WERI-Rb-1 (cell line): ENCODE measurements around the gene DTWD2.

Source experiments
- DNase-seq: peaks from one replicate; pipeline ENCODE4 v3.0.0-alpha.2; 2020
- H3K27ac ChIP-seq: fragments of 250-450 bp; sonication (Bioruptor Pico); 2 replicates; pipeline ENCODE4 v1.5.1; 2020; ENCODE audit warnings: mild to moderate bottlenecking, moderate library complexity
- H3K27me3 ChIP-seq: fragments of 250-450 bp; sonication (Bioruptor Pico); 2 replicates; pipeline ENCODE4 v1.5.1; 2021; ENCODE audit warnings: mild to moderate bottlenecking, low read depth, moderate library complexity; ENCODE audit not compliant: insufficient read depth, severe bottlenecking
- H3K36me3 ChIP-seq: fragments of 250-450 bp; sonication (Bioruptor Pico); 2 replicates; pipeline ENCODE4 v1.5.1; 2020; ENCODE audit warnings: mild to moderate bottlenecking, moderate library complexity
- H3K4me3 ChIP-seq: 2 replicates; pipeline ENCODE4 v1.5.1; 2011; ENCODE audit warnings: low read depth, mild to moderate bottlenecking, control low read depth, low read length
- H3K9me3 ChIP-seq: fragments of 250-450 bp; sonication (Bioruptor Pico); 2 replicates; pipeline ENCODE4 v1.5.1; 2021; ENCODE audit warnings: mild to moderate bottlenecking, moderate library complexity; ENCODE audit not compliant: severe bottlenecking
- CTCF ChIP-seq: IDR thresholded peaks from 2 replicates; pipeline ENCODE4 v1.5.1; 2011; ENCODE audit warnings: low read depth, mild to moderate bottlenecking, control low read depth, inconsistent platforms, low read length

The DTWD2 gene

GRCh38 chr5:118832974-118833373 is 155.4 kb downstream of the DTWD2 start:
- H3K36me3 ChIP-seq: no peaks in the 10 kb centered on the region
- DNase-seq: no peak
- no peaks in the 10 kb centered on the region for H3K9me3 ChIP-seq
- H3K27me3 ChIP-seq: no peaks in the 10 kb centered on the region
- H3K27ac ChIP-seq: no peak overlapping the region
- no peak for TF ChIP-seq CTCF
- no peak overlapping the region for H3K4me3 ChIP-seq

- Histone ChIP-seq H3K27me3 (no peaks in the 10 kb centered on the region), H3K27ac (no peak overlapping the region), H3K9me3 (no peaks in the 10 kb centered on the region), H3K36me3 (no peaks in the 10 kb centered on the region), H3K4me3 (no peak overlapping the region)
- no peak for TF ChIP-seq CTCF
- DNase-seq: no peak
Measured at GRCh38 chr5:118825226-118825625, 163.1 kb downstream of the DTWD2 start.

- no peak overlapping the region for H3K4me3 ChIP-seq
- DNase-seq: no peak
Measured at GRCh38 chr5:118818604-118819003, 169.7 kb downstream of the DTWD2 start.

GRCh38 chr5:118808441-118808840 is 179.9 kb downstream of the DTWD2 start:
- H3K27me3 ChIP-seq: no peaks in the 10 kb centered on the region
- no peak overlapping the region for H3K27ac ChIP-seq
- H3K36me3 ChIP-seq: no peaks in the 10 kb centered on the region
- no peak overlapping the region for H3K4me3 ChIP-seq
- no peak for DNase-seq
- no peaks in the 10 kb centered on the region for H3K9me3 ChIP-seq
- no peak for TF ChIP-seq CTCF

More at GRCh38 chr5:118818604-118819003, 169.7 kb downstream of the DTWD2 start:
- no peak for TF ChIP-seq CTCF
- Histone ChIP-seq H3K36me3 (no peaks in the 10 kb centered on the region), H3K27ac (no peak overlapping the region), H3K9me3 (no peaks in the 10 kb centered on the region), H3K27me3 (no peaks in the 10 kb centered on the region)

DNA sequence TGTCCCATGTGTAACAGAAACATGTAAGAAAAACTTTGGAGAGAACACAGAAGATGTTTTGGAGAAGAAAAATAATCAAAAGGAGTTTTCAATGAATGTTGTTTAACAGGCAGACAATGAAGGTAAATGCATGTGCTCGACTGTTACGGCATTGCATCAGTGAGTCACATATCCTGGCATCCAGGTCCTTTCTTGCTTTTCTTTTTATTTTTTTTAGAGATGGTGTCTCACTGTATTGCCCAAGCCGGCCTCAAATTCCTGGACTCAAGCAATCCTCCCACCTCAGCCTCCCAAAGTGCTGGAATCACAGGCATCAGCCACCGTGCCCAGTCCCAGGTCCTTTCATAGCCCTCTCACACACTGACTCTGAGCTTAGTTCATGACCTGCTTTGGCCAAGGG is 181.8 kb downstream of the DTWD2 start:
- no peak overlapping the region for H3K27ac ChIP-seq
- no peak overlapping the region for H3K4me3 ChIP-seq
- TF ChIP-seq CTCF: no peak
- H3K27me3 ChIP-seq: no peaks in the 10 kb centered on the region
- H3K36me3 ChIP-seq: no peaks in the 10 kb centered on the region
- DNase-seq: no peak
- H3K9me3 ChIP-seq: no peaks in the 10 kb centered on the region

GRCh38 chr5:118802335-118802734 is 186.0 kb downstream of the DTWD2 start:
- Histone ChIP-seq H3K27me3 (no peaks in the 10 kb centered on the region), H3K27ac (no peak overlapping the region), H3K36me3 (no peaks in the 10 kb centered on the region), H3K4me3 (no peak overlapping the region), H3K9me3 (no peaks in the 10 kb centered on the region)
- TF ChIP-seq CTCF: no peak
- no peak for DNase-seq
